Trophoblast cell (in vitro differentiated cells and primary cell): Measurements from ENCODE around the gene ITGB5.

Experiments
- DNase-seq, 2 donors: peaks; one replicate each; pipeline ENCODE4 v3.0.0-alpha.2; 2016
- H2AFZ ChIP-seq: 2 replicates; pipeline ENCODE4 v1.6.1; 2013; ENCODE audit warnings: low read length, moderate library complexity, mild to moderate bottlenecking; ENCODE audit not compliant: insufficient read depth, poor library complexity
- H2AK5ac ChIP-seq: 2 replicates; pipeline ENCODE4 v1.6.1; 2013; ENCODE audit warnings: mild to moderate bottlenecking, low read length
- H2BK120ac ChIP-seq: 2 replicates; pipeline ENCODE4 v1.6.1; 2013; ENCODE audit warnings: low read length, mild to moderate bottlenecking, moderate library complexity; ENCODE audit not compliant: insufficient read depth, poor library complexity
- H2BK12ac ChIP-seq: 2 replicates; pipeline ENCODE4 v1.6.1; 2013; ENCODE audit warnings: mild to moderate bottlenecking, low read length, moderate library complexity
- H2BK5ac ChIP-seq: 2 replicates; pipeline ENCODE4 v1.6.1; 2013; ENCODE audit warnings: low read length, low read depth, moderate library complexity, mild to moderate bottlenecking; ENCODE audit not compliant: poor library complexity
- H3K14ac ChIP-seq: 2 replicates; pipeline ENCODE4 v1.6.1; 2013; ENCODE audit warnings: mild to moderate bottlenecking, low read length
- H3K18ac ChIP-seq: 2 replicates; pipeline ENCODE4 v1.6.1; 2013; ENCODE audit warnings: mild to moderate bottlenecking, low read length
- H3K23ac ChIP-seq: 2 replicates; pipeline ENCODE4 v1.6.1; 2013; ENCODE audit warnings: low read length
- H3K27ac ChIP-seq: 2 replicates; pipeline ENCODE4 v1.5.1; 2013; ENCODE audit warnings: low read depth, mild to moderate bottlenecking, inconsistent platforms, low read length, moderate library complexity
- H3K27me3 ChIP-seq: 2 replicates; pipeline ENCODE4 v1.6.1; 2013; ENCODE audit warnings: inconsistent platforms, mild to moderate bottlenecking, low read length, moderate library complexity; ENCODE audit not compliant: insufficient read depth
- H3K36me3 ChIP-seq, 2 experiments: 1 replicate in 1 of 2; 2 replicates in 1 of 2; pipeline ENCODE4 v1.6.1; 2013; ENCODE audit warnings: low read length in 2 of 2, mild to moderate bottlenecking in 2 of 2, moderate library complexity in 1 of 2; ENCODE audit not compliant: insufficient read depth in 2 of 2, control insufficient read depth in 1 of 2
- H3K4ac ChIP-seq: 2 replicates; pipeline ENCODE4 v1.6.1; 2013; ENCODE audit warnings: low read depth, mild to moderate bottlenecking, low read length, moderate library complexity
- H3K4me1 ChIP-seq, 2 experiments: 1 replicate in 1 of 2; 2 replicates in 1 of 2; pipeline ENCODE4 v1.6.1; 2013; ENCODE audit warnings: low read length in 2 of 2, mild to moderate bottlenecking in 2 of 2, moderate library complexity in 1 of 2; ENCODE audit not compliant: insufficient read depth in 2 of 2, control insufficient read depth in 1 of 2
- H3K4me2 ChIP-seq: 2 replicates; pipeline ENCODE4 v1.6.1; 2013; ENCODE audit warnings: inconsistent platforms, mild to moderate bottlenecking, low read length, moderate library complexity
- H3K4me3 ChIP-seq: 2 replicates; pipeline ENCODE4 v1.5.1; 2013; ENCODE audit warnings: mild to moderate bottlenecking, low read depth, low read length, inconsistent platforms
- H3K79me1 ChIP-seq: one replicate; pipeline ENCODE4 v1.6.1; 2013; ENCODE audit warnings: low read length
- H3K79me2 ChIP-seq: 2 replicates; pipeline ENCODE4 v1.6.1; 2013; ENCODE audit warnings: low read length, mild to moderate bottlenecking; ENCODE audit not compliant: control insufficient read depth, insufficient read depth, poor library complexity
- H3K9ac ChIP-seq: 2 replicates; pipeline ENCODE4 v1.6.1; 2013; ENCODE audit warnings: mild to moderate bottlenecking, low read length
- H3K9me3 ChIP-seq: 2 replicates; pipeline ENCODE4 v1.6.1; 2013; ENCODE audit warnings: low read depth, mild to moderate bottlenecking, control low read depth, inconsistent platforms, low read length; ENCODE audit not compliant: insufficient read depth
- H4K12ac ChIP-seq: 2 replicates; pipeline ENCODE4 v1.6.1; 2013; ENCODE audit warnings: low read depth, mild to moderate bottlenecking, low read length, moderate library complexity
- H4K8ac ChIP-seq: 2 replicates; pipeline ENCODE4 v1.6.1; 2013; ENCODE audit warnings: low read depth, mild to moderate bottlenecking, low read length, moderate library complexity
- H4K91ac ChIP-seq: one replicate; pipeline ENCODE4 v1.6.1; 2013; ENCODE audit warnings: low read depth, mild to moderate bottlenecking, low read length, moderate library complexity
- WGBS: extraction: QIAGEN DNeasy Blood & Tissue Kit; methylation state at CpG from one replicate; pipeline ENCODE4 v1.1.7; 2013; ENCODE audit warnings: missing lambda C conversion rate; ENCODE audit not compliant: insufficient read length, insufficient coverage; ENCODE audit errors: extremely low coverage; 5-methylcytosine and 5-hydroxymethylcytosine counted together

Gene ITGB5

GRCh38 chr3:124851136-124851535 lies 36.0 kb downstream of the ITGB5 start:
- Histone ChIP-seq H4K91ac (peak overlapping the region; percentile 75), H4K8ac (no peak overlapping the region), H3K4me3 (no peak overlapping the region), H2BK12ac (peak overlapping the region; percentile 56), H3K9me3 (no peaks in the 10 kb centered on the region), H4K12ac (no peak overlapping the region), H3K9ac (no peak overlapping the region), H2AFZ (no peak overlapping the region), H3K79me2 (no peaks in the 10 kb centered on the region), H2BK120ac (no peak overlapping the region), H3K27ac (peak overlapping the region; percentile 81), H3K18ac (no peak overlapping the region), H3K79me1 (peaks cover 11% of the 10 kb centered on the region), H2BK5ac (peak overlapping the region; percentile 74), H3K4me2 (no peak overlapping the region), H3K23ac (no peak overlapping the region), H3K4me1 (peaks cover 16 to 23% of the 10 kb centered on the region in 2 experiments), H3K27me3 (no peaks in the 10 kb centered on the region), H2AK5ac (no peak overlapping the region), H3K36me3 (peaks cover 9 to 27% of the 10 kb centered on the region in 2 experiments), H3K4ac (no peak overlapping the region), H3K14ac (no peak overlapping the region)
- no CpG with 5 or more reads among the region's 3 CpGs for WGBS
- DNase-seq: no peak

- H3K14ac ChIP-seq: no peak overlapping the region
- no peak overlapping the region for H3K4me2 ChIP-seq
- no peak overlapping the region for H3K4me3 ChIP-seq
- peaks cover 11% of the 10 kb centered on the region for H3K79me1 ChIP-seq
- H2BK5ac ChIP-seq: peak overlapping the region; percentile 74
- no peak overlapping the region for H2AK5ac ChIP-seq
- no peaks in the 10 kb centered on the region for H3K27me3 ChIP-seq
- peaks cover 16 to 23% of the 10 kb centered on the region in 2 experiments for H3K4me1 ChIP-seq
- peak overlapping the region; percentile 81 for H3K27ac ChIP-seq
- no peaks in the 10 kb centered on the region for H3K9me3 ChIP-seq
- no peak overlapping the region for H3K4ac ChIP-seq
- no peak overlapping the region for H3K9ac ChIP-seq
- peak overlapping the region; percentile 75 for H4K91ac ChIP-seq
- H4K8ac ChIP-seq: no peak overlapping the region
- no peaks in the 10 kb centered on the region for H3K79me2 ChIP-seq
- H4K12ac ChIP-seq: no peak overlapping the region
- H3K36me3 ChIP-seq: peaks cover 7 to 26% of the 10 kb centered on the region in 2 experiments
- H2BK120ac ChIP-seq: no peak overlapping the region
- no CpG with 5 or more reads among the region's 2 CpGs for WGBS
- no peak overlapping the region for H2AFZ ChIP-seq
- no peak overlapping the region for H3K23ac ChIP-seq
- no peak overlapping the region for H3K18ac ChIP-seq
- H2BK12ac ChIP-seq: no peak overlapping the region
- no peak for DNase-seq
These were observed 36.5 kb downstream of the ITGB5 start for GRCh38 chr3:124850633-124851032.

DNA sequence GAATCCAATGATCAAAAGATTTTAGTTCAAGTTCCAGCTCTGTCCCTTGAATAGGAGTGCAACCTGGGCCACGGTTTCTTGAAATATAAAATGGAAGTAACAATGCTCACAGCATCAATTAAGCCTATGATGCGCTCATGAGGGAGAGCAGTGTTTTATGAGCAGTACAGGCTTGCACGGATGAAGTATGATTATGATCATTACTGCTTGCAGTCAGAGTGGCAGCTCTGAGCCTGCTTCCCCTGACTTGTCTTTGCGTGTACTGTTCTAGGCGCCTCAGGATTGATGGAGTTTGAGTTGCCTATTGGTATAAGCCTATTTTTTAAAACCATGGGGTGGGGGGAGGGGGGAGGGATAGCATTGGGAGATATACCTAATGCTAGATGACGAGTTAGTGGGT lies 37.0 kb downstream of the ITGB5 start:
- peak overlapping the region; percentile 90 for H2BK12ac ChIP-seq
- H3K9ac ChIP-seq: no peak overlapping the region
- peak overlapping the region; percentile 68 for H2AK5ac ChIP-seq
- peaks cover 11% of the 10 kb centered on the region for H3K79me1 ChIP-seq
- no peak for DNase-seq
- peaks cover 16 to 24% of the 10 kb centered on the region in 2 experiments for H3K4me1 ChIP-seq
- H3K9me3 ChIP-seq: no peaks in the 10 kb centered on the region
- peak overlapping the region; percentile 28 for H4K91ac ChIP-seq
- H2BK120ac ChIP-seq: peak overlapping the region; percentile 33
- peaks cover 7 to 26% of the 10 kb centered on the region in 2 experiments for H3K36me3 ChIP-seq
- H3K4me3 ChIP-seq: no peak overlapping the region
- H3K14ac ChIP-seq: no peak overlapping the region
- WGBS: no CpG with 5 or more reads among the region's 6 CpGs
- H2BK5ac ChIP-seq: peak overlapping the region; percentile 0
- H3K27me3 ChIP-seq: no peaks in the 10 kb centered on the region
- no peak overlapping the region for H2AFZ ChIP-seq
- peak overlapping the region; percentile 52 for H4K8ac ChIP-seq
- H4K12ac ChIP-seq: no peak overlapping the region
- no peaks in the 10 kb centered on the region for H3K79me2 ChIP-seq
- peak overlapping the region; percentile 85 for H3K18ac ChIP-seq
- H3K27ac ChIP-seq: peak overlapping the region; percentile 37
- no peak overlapping the region for H3K4me2 ChIP-seq
- peak overlapping the region; percentile 83 for H3K4ac ChIP-seq
- H3K23ac ChIP-seq: no peak overlapping the region

DNA sequence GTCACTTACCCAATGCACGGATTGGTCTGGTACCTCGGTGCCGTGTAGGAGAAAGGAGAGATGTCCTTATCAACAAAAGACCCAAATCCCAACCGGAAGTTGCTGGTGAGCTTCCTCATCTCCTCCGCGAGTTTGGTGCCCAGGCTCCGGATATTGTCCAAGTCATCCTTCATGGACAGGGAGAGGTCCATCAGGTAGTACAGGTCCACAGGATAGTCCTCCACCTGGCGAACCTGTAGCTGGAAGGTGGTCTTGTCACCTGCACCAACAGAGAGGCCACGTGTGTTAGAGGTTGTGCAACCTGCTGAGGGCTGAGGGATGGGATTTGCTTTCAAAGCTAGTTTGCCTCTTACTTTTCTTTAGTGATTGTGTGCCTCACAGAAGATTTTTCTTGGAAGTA lies 38.9 kb downstream of the ITGB5 start:
- Histone ChIP-seq H2BK5ac (no peak overlapping the region), H2BK120ac (no peak overlapping the region), H3K18ac (peak overlapping the region; percentile 78), H3K14ac (no peak overlapping the region), H3K4me2 (no peak overlapping the region), H3K79me2 (no peaks in the 10 kb centered on the region), H3K4ac (no peak overlapping the region), H2BK12ac (no peak overlapping the region), H3K23ac (no peak overlapping the region), H3K36me3 (peaks cover 7 to 21% of the 10 kb centered on the region in 2 experiments), H3K79me1 (peaks cover 11% of the 10 kb centered on the region), H3K9ac (no peak overlapping the region), H3K27ac (no peak overlapping the region), H4K8ac (no peak overlapping the region), H3K4me3 (no peak overlapping the region), H3K9me3 (no peaks in the 10 kb centered on the region), H2AFZ (no peak overlapping the region), H2AK5ac (no peak overlapping the region), H3K27me3 (no peaks in the 10 kb centered on the region), H4K91ac (no peak overlapping the region), H3K4me1 (peaks cover 16 to 24% of the 10 kb centered on the region in 2 experiments), H4K12ac (no peak overlapping the region)
- WGBS: no CpG with 5 or more reads among the region's 9 CpGs
- no peak for DNase-seq
